Activated CD8-positive, alpha-beta memory T cell treated with anti-CD3 and anti-CD28 coated beads, Interleukin-2, amount 50 U/mL, for 24 hours (primary cell): Measurements from ENCODE around the gene DENND2D.

Source experiments
- DNase-seq: peaks from one replicate; pipeline ENCODE4 v3.0.0-alpha.2; 2020; ENCODE audit errors: extremely low read depth

Gene DENND2D, protein sequence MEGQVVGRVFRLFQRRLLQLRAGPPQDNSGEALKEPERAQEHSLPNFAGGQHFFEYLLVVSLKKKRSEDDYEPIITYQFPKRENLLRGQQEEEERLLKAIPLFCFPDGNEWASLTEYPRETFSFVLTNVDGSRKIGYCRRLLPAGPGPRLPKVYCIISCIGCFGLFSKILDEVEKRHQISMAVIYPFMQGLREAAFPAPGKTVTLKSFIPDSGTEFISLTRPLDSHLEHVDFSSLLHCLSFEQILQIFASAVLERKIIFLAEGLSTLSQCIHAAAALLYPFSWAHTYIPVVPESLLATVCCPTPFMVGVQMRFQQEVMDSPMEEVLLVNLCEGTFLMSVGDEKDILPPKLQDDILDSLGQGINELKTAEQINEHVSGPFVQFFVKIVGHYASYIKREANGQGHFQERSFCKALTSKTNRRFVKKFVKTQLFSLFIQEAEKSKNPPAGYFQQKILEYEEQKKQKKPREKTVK

DNA sequence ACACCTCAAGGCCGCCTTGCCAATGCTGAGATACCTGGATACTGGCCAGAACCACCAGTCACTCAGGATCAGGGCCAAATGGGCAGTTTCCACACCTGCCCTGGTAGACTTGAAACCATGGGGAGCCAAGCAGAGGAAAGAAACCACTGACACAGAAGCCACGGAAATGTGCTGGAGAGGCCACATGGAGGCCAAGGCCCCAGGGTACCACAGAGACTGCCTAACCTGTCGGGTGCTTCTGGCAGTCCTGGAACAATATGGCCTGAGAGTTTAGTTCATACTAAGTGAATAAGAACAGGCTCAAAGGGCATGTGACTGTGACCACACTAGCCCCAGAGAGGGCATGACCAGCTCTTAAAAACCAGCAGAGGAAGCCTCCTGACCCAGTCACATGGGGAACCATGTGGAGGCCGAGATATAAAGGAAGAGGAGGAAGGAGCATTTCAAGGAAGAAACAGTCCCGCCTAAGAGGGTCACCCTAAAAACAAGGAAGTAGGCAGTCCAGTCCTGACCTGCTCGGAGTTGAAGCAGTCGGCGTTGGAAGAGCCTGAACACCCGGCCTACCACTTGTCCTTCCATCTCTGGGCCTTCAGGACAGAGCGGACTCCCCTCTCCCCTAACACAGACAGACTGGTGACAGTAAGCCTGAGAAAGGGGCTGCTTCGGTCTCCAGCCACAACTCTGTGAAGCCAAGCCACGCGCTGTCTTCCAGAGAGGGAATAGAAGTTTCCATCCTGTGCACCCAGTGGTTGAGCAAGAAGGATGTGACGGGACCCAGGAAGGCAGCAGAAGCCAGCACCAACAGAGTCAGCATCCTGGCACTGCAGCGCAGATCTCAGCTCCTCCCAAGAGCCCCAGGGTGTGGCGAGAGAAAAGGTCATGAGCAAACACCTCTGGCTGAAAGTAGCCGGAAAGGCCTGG, at the start of gene DENND2D:
Gene DENND2D (minus strand): TSS at position 766 of the 921 bp plus-strand sequence. CDS start 187 bp downstream, at position 579.
- no peak for DNase-seq

DNA sequence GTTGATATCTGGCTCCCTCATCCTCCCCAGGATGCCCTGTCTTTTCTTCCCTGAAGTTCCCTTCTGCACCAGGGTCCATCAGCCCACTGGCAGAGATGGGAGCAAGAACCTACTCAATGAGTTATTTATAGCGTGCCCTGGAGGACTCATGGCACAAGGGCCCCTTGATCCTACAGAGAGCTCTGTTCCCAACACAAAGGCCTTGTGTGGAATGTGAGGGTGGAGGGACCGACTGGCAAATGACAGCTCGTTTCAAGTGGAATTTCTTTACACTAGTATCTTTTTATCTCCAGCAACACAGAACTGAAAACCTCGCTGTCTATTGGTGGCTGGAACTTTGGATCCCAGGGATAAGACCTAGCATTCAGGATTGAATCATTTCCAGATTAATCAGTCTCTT, 49.5 kb upstream of the DENND2D start:
- no peak for DNase-seq

DNA sequence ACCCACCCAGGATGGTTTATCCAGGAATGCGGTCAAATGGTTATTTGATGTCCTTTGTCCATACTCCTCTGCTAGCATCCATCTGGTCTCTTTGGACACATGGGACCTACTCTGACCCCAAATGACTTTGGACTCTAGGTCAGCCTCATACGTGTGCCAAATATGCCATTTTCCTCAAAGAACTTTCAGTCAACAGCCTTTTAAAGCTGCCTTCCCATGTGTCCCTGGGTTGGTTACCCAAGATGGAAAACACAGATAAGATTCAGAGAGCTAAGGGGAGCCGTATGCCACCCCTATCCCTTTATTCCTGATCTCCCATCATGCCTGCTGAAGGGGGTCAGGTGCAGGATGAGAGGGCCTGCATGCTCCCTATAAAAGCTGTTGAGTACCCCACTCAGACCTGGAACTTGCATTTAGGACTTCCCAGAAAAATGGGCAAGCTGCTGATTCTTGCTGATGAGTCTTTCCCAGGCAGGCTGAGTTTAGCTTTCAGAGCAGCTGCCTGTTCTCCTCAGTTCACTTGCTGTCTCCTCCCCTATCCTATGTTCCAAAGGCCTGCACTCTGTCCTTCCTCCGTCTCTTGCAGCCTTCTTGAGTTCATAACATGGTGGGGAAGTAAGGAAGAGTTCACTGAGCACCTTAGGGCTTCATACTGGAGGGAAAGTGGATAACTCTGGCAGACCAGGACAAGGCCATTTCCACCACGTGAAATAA, 46.8 kb upstream of the DENND2D start:
- DNase-seq: no peak

DNA sequence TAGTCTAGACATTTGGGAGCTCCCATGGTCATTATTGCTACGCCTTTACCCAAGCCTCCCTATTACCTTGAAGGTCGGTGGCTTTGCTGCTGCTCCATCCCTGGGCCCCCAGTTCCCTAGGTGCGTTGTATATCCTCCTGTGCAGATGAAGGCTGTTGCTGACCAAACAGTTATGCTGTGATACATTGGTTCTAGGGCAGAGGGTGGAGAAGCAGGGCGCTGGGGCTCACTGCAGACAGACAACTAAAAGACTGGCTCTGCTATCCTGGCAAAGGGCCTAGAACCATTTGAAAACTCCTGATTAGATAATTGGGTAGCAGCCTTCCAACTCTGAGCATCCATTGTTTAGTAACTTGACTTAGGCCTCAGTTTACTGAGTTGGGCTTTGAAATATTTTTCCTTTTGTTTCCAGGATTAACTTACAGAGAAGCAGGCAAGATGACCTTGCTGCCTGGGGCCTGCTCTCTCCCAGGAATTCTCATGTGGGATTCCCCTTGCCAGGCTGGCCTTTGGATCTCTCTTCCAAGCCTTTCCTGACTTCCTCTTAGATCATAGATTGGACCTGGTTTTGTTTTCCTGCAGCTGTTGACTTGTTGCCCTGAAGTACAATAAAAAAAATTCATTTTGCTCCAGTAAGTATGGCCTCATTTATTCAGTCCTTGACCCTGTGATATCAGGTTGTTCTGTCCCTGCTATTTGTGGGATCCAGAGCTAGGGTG, 42.5 kb upstream of the DENND2D start:
- no peak for DNase-seq

DNA sequence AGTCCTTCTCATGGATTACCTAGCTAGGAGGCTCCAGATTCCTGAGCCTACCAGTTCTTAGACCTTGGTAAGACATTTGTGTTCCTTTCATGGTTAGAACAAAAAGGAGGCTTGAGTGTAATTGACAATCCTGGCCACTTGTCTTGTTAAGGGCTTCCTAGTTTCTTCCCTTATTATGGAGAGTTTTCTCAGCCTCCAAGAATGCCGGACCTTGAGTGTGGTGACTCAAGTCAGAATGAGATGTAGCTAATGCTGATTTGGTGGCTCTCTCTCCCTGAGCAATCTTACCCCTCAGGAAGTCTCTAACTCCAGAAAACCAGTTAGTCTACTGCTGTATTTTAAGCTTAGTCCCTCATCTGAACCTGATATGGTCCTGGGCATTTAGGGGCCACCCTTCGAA, 41.4 kb upstream of the DENND2D start:
- no peak for DNase-seq

DNA sequence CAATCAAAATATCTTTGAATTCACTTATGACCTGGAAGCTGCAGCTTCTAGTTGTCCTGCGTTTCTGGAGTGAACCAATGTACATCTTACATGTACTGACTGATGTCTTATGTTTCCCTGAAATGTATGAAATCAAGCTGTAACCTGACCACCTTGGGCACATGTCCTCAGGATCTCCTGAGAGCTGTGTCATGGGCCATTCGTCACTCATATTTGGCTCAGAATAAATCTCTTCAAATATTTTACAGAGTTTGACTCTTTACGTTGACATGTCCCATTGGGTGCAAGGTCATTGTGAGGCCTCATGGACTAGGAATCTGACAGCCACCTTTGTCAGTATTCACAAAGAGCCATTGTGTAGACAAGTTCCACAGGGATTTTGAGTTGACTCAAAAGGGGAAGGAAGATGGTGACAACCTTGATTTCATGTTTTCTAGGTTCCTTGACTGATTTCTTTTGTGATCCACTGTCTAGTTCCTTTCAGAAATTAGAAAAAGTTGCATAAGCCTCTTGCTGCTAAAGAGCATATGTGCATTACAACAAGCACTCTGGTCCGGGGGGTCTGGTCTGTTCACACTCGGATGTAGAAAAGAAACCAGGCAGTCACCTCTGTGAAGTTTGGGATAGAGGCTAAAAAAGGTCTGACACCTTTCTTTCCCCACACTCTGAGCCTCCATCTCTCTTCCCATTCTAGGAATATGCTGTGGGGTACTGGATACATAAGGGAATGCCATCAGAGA, 37.8 kb upstream of the DENND2D start:
- no peak for DNase-seq

DNA sequence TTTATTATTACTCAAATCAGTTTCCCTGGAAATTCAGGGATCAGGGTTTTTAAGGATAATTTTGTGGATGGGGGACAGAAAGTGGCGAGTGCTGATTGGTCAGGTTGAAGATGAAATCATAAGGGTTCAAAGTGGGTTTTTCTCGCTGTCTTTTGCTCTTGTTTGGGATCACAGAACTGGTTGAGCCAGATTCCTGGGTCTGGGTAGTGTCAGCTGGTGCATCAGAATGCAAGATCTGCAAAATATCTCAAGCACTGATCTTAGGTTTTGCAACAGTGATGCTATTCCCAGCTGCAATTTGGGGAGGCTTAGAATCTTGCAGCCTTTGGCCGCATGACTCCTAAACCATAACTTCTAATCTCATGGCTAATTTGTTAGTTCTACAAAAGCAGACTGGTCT, 36.4 kb upstream of the DENND2D start:
- no peak for DNase-seq

DNA sequence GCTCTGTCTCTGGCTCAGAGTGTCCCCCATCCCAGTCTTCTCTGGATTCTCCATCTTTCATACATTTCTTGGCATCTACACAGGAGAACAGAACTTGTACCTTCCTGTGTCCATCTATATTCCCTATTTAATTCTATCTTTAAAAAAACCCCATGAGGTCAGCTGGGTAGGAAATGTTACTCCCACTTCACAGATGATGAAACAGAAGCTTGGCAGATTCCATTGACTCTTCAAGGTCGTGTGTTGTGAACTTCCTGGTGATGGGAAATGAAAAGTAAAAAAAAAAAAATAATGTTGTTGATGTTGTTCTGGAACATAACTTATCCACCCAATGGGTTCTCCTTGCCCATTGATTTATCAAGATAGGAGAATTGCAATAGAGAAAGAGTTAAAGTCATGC, 35.9 kb upstream of the DENND2D start:
- no peak for DNase-seq

DNA sequence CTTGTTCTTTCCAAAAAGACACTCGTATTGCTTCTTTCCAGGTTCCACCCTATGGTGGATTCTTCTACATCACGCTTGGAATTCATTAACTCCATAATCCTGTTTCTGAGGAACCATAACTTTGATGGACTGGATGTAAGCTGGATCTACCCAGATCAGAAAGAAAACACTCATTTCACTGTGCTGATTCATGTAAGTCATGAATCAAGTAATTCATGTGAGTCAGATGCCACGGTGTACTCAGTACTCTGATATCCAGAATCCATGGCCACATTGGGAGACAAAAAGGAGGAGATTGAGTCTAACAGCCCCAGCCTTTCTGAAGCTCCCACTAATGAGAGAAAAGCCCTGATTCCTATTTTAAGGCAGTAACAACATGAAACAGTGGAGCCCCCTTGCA, 34.4 kb upstream of the DENND2D start:
- no peak for DNase-seq

DNA sequence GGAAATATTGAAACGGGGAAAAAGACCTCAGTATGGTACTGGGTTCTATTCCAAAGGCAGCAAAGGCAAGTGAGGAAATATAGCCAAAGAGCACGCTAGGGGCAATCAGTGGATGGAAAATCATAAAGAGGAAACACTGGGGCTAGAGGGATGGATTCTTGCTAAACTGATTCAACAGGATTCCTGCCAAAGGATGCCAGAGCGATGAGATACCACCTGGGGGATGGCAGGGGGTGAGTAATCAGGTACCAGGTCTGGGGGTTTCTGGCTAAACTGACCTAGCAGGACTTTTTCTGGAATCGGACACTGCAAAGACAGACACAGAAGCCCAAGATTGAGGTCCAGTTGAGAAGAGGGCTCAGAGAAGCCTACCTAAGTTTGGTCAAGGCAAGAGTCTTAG, 33.8 kb upstream of the DENND2D start:
- no peak for DNase-seq

DNA sequence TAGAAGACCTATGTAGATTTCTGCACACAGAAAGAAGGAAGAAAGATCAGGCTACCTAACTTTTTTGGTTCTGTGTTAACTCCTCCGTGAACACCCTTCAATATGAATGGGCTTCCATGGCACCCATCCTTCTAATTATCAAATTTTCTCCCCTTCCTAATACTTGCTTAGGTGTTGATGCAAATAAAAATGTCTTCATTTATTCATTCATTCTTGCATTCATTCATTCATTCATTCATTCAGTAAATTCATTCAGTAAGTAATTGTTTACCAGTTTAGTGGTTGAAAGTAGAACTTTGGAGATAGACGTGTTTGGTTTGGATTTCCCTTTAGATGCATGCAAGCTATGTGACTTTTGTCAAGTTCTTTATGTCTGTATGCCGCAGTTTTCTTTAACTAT, 31.7 kb upstream of the DENND2D start:
- DNase-seq: no peak

DNA sequence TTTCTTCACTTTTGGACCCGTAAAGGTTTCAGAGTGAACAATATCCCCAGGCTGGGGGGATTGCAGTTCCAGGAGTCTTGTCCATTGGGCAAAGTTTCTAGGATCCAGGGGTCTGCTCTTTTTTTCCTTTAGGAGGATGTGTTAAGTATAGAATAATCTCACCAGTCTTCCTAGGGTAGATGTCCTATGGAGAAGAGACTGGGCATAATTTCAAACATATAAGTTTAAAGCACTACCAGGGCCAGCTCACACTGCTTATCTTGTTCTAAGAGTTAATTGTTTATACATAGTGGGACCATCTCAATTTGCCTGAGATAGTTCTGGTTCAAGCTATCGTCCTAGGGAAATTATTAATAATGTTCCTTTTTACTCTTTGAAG, 28.3 kb upstream of the DENND2D start:
- DNase-seq: no peak

DNA sequence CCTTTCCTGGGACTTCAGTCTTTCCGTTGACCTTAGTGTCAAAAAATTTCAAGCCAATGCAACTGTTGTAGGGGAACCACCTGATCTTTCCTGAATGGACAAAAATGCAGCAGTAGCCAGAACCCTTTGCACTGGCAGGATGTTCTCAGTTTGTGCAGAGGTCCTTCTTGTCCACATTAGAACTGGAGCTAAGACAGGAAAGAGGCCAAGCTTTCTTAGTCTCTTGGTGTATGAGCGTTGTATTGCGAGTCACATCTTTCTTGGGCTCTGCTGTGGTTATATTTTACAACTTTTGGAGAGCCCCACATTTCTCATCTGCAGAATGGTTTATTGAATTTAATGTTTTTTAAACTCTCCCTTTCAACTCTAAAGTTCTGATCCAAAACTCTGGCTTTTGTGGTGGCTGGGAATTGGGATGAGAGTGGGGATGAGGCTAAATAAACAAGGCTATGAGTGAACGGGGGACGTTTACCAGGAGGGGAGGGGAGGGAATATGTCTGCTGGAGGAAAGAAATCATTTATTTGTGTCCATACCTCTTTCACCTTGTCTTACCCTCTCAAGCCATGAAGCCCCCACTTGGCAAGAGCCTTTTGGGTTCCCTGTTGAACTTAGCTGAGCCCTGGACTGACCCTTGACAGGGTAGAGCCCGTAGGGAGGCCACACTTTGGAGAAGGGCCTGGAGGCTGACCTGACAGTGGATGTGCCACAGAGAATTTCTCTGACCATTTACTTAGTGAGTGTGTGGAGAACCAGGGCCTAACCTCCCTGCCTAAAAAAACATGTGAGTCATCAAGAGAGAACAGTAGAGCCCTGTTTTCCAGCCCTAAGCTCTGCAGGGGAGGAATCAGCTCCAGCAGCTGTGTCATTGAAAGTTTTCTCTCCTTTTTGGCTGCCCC, 27.7 kb upstream of the DENND2D start:
- DNase-seq: no peak

DNA sequence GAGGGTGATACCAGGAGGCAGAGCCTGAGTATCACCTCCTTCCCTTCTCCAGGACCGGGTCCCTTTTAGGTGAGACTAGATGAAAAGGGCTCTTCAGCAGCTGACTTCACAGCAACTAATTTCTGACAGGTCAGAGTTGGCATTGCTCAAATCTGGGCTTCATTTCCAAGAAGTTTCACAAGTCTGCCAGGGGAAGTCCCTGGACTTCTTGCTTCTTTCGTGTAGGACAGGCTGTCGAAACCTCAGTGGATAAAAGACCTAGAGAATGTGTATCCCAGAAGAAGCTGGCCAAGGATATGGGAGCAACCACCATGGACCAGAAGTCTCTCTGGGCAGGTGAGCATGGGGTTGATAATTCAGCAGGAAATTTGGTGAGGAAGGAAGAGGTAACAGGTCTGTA, 27.0 kb upstream of the DENND2D start, which contains the start of gene CHI3L2:
Gene CHI3L2 (plus strand): TSS at position 280 of the 400 bp plus-strand sequence. CDS start 17 bp downstream, at position 297.
- DNase-seq: no peak

DNA sequence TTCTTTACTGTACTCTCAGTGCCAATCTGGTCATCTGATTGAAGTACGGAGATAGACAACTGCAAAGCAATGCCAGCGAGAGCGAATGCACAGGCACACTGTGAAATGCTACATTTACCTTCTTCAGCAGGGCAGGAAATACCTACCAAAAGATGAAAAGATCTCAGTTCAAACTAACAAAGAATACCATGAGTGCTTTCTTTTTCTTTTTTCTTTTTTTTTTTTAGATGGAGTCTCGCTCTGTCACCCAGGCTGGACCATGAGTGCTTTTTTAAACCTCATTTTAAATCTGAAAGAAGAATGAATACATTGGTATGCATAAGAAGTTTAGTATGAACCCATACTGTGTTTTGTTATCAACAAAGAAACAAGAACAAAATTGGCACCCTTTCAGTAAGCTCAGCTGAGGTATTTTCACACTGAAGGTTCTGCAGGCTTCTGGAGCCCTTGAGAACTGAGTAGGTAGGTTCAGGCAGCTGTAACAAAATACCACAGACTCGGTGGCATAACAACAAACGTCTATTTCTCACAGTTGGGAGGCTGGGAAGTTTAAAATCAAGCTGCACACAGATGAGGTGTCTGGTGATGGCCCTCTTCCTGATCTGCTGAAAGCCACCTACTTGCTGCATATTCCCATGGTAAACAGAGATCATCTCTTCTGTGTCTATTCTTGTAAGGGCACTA, 25.4 kb upstream of the DENND2D start:
- no peak for DNase-seq

DNA sequence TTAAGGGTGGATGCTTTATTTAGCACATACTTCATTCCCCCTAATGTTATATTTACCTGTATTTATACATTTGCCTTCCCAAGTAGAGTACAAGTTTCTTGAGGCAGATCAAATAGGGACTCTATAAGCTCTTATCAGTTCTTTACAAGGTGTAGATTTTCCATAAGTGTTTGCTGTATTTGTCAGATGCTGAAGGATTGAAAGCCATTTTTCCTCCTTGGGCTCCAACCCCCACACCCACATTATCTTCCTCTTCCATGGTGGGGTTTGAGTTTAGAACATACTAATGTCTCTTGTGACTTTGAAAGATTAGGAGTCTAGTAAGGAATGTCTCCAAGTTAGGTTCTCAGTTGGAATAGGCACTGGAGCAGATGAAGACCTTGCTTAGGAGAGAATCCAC, 24.6 kb upstream of the DENND2D start:
- no peak for DNase-seq

DNA sequence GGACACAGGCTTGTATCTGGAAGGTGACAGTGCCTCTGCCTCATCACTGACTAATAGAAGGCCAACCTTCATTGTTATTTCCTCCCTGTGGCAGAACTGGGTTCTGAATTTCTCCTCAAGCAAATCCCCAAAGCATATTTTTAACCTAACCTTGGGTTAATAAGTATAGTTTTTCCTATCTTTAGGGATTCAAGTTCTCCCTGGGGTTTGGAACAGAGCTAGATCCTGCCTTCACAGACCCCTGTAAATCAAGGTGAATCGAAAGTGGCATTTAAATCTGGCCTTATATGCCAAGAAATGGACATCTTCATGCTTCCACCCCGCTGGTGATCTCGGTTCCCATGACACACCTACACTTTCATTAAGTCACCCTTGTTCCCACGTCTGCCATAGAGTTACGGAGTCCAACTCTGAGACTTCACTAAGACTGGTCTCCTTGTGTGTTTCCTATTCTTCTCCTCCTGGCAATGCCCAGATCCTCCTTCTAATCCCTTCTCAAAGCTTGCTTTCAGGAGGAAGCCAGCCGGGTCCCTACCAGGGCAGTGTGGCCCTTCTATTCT, 22.8 kb upstream of the DENND2D start:
- no peak for DNase-seq

DNA sequence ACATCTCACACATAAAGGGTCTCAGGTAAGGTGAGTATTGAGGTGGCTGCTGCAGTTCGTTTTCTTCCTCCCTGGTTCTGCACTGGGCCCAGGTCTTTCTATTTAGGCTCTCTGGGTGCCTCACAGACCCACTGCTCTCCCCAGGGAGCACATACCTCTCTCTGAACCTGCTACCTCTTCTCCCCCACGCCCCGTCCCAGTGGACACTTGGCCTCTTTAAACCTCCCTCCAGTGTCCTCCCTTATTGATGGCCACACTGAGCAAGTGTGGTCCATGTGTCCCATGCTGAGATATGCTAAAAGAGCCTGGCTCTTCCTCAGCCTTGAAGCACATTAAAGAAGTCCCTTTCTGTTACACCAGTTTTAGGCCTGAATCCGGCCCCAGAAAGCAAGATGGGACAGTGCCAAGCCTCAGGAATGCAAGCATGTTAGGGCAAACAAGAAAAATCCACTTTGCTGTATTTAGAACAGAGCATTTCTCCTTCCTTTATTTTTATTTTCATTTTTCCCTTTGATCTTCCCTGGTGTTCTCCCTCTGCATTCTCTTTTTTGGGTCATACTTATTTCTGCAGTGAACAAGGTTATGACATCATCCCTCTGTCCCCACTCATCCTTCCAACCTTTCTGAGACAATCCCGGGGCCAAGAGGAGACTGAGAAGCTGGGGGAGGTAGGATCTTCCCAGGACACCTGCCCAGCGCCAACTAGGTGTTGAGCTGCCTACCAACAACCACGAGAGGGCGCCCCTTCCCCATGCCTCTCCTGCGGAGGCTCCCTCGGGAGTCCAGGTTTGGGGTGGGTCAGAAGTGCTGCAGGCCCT, 22.1 kb upstream of the DENND2D start:
- DNase-seq: no peak
